ENCODE measurements around the gene LDHAL6A.

GRCh38 chr11:18479063-18479462, 23.4 kb downstream of the LDHAL6A start:
- TF ChIP-seq EZH2 (IDR thresholded peaks at IDR 0.05; ENCODE audit: insufficient read depth, low read length), result no peak
- TF ChIP-seq CTCF (IDR thresholded peaks at IDR 0.05; ENCODE audit: insufficient read depth, low read depth, low read length), result no peak
